MG63 (cell line): ENCODE measurements around the gene SCUBE1. TPM values are rescaled to one million over a fixed set of nuclear protein-coding genes. Genes with fewer than 3 reads are reported as not detected.
A peak's percentile ranks its signal among the peaks of the same experiment; 100 is the strongest.
"Not testable (repeated sequence)": the region's sequence is repeated elsewhere in the genome, so short reads cannot be mapped to it uniquely, and the experiment has no call there.

Experiments used
- DNase-seq: peaks from one replicate; pipeline ENCODE4 v3.0.0-alpha.2; 2020
- H3K27me3 ChIP-seq: fragments of 250-450 bp; sonication (Bioruptor Pico); 2 replicates; pipeline ENCODE4 v1.5.1; 2020; ENCODE audit warnings: mild to moderate bottlenecking, moderate library complexity
- H3K36me3 ChIP-seq: fragments of 250-450 bp; sonication (Bioruptor Pico); 2 replicates; pipeline ENCODE4 v1.5.1; 2020; ENCODE audit warnings: mild to moderate bottlenecking, moderate library complexity
- H3K4me3 ChIP-seq: fragments of 250-450 bp; sonication (Bioruptor Pico); 2 replicates; pipeline ENCODE4 v1.5.1; 2020; ENCODE audit warnings: mild to moderate bottlenecking, moderate library complexity
- H3K9me3 ChIP-seq: fragments of 250-450 bp; sonication (Bioruptor Pico); 2 replicates; pipeline ENCODE4 v1.5.1; 2020; ENCODE audit warnings: mild to moderate bottlenecking, moderate library complexity
- total RNA-seq: library from RNA; depleted of rRNA; stranded (reverse); fragments of >200 nt; shearing (Covaris generic); gene quantifications from 2 replicates; pipeline ENCODE4 v1.2.3, GENCODE V29; 2014; ENCODE audit warnings: low replicate concordance

SCUBE1 gene
- total RNA-seq, 1 experiment from 2014 or later = 0.16 TPM

DNA sequence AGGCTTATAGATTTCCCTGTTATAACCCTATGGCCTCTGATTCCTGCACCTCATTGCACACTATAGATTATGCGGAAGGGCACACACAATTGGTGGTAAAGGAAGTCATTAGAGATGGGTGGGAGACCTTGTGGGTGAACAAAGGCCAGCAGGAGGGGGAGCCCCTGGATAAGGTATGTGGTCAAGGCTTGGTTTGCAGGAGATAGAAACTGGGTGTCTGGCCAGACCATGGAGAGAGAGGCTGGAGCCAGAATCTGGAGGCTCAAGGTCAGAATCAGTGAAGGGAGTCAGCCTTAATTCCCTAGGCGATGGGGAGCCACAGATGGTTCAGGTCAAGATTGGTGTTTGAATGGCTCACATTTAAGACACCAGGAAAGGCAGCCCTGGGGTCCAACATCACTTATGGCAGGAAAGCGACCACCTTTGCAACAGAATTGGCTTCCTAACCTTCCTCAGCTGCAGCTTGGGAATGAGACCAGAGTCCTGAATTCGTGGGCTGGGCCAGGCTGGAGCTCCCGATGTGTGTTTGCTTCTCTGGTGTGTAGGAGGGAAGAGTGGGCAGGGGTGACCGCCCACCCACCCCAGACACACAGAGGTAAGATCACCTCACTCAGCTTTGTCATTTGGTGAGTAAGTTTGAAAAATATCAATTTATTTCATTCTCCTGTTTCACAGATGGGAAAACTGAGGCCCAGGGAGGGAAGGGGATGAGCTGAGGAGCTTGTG lies 22.7 kb upstream of the SCUBE1 start:
- peaks cover 6% of the 10 kb centered on the region for H3K27me3 ChIP-seq
- H3K4me3 ChIP-seq = no peak overlapping the region
- DNase-seq = no peak
- H3K36me3 ChIP-seq = no peaks in the 10 kb centered on the region
- H3K9me3 ChIP-seq = no peaks in the 10 kb centered on the region

DNA sequence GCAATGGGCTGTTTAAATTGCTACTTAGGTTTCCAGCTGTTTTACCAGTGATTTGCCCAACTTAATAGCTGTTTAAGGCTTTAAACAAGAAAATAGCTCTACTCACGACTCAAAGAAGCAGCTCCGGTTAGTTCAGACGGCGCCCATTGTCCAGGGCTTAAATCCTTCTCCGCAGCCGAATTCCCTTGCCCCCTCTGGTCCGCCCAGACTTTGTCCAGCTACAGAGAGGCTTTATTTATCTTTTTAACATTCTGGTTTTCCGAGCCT lies 20.9 kb upstream of the SCUBE1 start:
- no peak for DNase-seq
- H3K27me3 ChIP-seq = peaks cover 6% of the 10 kb centered on the region
- H3K9me3 ChIP-seq = no peaks in the 10 kb centered on the region
- no peaks in the 10 kb centered on the region for H3K36me3 ChIP-seq
- H3K4me3 ChIP-seq = no peak overlapping the region

DNA sequence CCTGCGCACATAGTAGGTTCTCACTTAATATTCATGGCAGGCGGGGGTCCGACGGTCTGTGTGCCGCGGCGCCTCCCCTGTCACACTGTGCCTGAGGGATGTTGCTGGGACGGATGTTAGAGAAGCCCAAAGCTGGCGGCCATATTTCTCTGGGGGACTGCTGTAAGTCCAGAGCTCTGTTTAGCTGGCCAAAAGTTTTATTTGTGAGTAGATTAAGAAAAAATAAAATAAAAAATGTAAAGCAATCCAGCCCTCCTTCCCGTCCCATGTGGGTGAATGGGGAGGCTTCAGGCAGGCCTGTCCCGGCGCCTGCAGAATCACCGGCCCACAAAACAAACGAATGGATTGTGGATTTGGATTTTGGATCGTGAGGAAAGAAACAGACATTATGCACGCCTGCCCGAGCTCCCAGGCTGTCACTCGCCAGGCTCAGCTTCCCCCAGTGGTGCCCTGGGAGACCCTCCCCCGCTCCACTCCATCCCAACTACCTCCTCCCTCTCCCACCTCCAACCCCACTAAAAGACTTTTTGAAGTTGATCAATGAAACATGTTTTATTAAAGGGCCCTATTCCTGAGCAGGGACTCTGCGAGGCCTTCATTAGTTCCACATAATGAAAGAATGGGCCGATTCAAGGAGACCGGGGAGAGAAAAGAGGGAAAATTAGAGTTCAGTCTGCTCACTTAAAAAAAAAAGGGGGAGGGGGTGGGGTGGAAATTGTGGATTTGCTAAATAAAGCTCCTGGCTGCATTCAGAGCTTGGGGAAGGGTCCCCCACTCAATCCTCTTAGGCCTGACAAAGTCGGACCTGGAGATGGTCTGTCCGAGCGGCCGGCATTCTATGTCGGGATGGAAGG lies 20.4 kb upstream of the SCUBE1 start:
- no peaks in the 10 kb centered on the region for H3K9me3 ChIP-seq
- no peaks in the 10 kb centered on the region for H3K36me3 ChIP-seq
- peaks cover 6% of the 10 kb centered on the region for H3K27me3 ChIP-seq
- no peak for DNase-seq
- no peak overlapping the region for H3K4me3 ChIP-seq

DNA sequence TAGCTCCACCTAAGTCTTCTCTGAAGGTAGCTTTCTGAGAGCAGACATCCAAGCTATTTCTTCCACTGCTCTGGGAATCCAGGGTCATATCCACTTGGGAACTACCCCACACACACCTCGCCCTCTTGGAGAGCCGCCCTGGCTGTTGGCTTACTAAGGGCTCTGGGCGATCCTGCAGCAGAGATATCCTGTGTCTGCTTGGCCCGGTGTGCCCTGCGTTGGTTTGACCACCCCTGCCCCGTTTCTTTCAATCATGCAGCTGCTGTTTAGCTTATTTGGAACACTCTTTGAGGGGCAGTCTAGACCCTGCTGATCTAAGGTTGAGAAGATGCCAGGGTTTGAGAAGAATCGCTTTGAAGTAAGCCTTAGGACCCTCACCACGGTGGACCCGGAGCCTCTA lies 17.4 kb upstream of the SCUBE1 start:
- Histone ChIP-seq H3K9me3 (no peaks in the 10 kb centered on the region), H3K4me3 (no peak overlapping the region), H3K27me3 (no peaks in the 10 kb centered on the region), H3K36me3 (no peaks in the 10 kb centered on the region)
- DNase-seq = no peak

DNA sequence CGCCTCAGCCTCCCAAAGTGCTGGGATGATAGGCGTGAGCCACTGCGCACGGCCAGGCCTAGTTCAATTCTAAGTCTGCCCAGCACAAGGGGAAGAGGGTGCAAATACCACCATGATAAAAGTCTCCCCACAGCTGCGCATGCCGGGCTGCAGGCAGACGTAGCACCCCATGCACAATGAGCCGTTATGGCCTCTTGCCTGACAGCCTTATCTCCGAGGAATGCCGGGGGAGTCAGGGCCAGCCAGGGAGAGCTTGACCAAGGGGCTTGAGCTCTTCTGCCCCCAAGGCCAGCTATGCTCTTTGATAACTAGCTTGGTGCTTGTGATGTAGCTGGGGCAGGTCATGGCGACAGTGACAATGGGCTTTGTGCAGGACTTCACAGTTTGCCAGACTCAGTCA lies 13.7 kb upstream of the SCUBE1 start:
- Histone ChIP-seq H3K9me3 (no peaks in the 10 kb centered on the region), H3K27me3 (no peaks in the 10 kb centered on the region), H3K4me3 (no peak overlapping the region), H3K36me3 (no peaks in the 10 kb centered on the region)
- DNase-seq = no peak

DNA sequence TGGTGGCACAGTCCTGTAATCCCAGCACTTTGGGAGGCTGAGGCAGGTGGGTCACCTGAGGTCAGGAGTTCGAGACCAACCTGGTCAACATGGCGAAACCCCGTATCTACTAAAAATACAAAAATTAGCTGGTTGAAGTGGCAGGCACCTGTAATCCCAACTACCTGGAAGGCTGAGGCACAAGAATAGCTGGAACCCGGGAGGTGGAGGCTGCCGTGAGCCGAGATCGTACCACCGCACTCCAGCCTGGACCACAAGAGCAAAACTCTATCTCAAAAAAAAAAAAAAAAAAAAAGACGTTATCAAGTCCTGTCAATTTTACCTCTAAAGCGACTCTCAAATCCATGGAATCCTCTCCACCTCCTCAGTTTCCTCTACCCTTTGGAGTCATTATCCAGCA lies 12.5 kb upstream of the SCUBE1 start:
- not testable (repeated sequence) for DNase-seq, H3K4me3 ChIP-seq, H3K27me3 ChIP-seq, H3K9me3 ChIP-seq, H3K36me3 ChIP-seq

DNA sequence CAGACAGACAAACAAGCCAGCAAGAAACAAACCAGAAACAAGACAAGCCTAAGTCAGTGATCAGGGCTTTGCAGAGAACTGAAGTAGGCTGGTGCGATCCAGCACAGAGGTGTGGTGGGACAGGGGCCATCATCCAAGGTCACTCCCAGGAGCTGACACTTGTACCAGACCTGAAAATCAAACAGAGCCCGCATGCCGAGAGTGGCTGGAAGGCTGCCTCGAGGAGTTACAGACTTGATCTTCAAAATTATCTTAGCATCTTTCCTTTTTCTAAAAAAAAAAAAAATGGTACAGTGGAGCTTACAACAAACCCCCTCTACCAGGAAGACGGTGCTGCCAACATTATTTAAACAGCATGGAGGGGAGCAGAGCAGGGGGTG lies 8.8 kb upstream of the SCUBE1 start:
- Histone ChIP-seq H3K36me3 (no peaks in the 10 kb centered on the region), H3K9me3 (no peaks in the 10 kb centered on the region), H3K4me3 (no peak overlapping the region), H3K27me3 (no peaks in the 10 kb centered on the region)
- no peak for DNase-seq

DNA sequence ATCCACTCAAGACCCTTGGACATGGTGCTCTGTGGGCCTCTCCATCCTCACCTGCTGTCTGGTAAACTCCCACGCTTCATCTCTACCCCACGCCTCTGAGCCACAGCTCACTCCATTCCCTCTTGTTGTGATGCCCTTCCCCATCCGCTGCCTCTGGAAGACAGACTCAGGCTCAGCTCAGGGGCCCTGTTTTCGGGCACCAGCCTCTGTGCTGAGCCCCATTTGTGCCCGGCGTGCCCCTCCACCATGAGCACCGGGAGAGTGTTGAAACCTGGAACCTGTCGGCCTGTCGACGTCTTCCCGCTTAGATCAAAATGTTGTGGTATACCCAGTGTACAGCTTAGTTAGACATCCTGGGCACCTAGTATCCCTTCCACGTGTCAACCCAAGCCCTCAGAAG lies 6.5 kb upstream of the SCUBE1 start:
- H3K9me3 ChIP-seq = no peaks in the 10 kb centered on the region
- H3K27me3 ChIP-seq = no peaks in the 10 kb centered on the region
- no peaks in the 10 kb centered on the region for H3K36me3 ChIP-seq
- H3K4me3 ChIP-seq = no peak overlapping the region
- DNase-seq = no peak

DNA sequence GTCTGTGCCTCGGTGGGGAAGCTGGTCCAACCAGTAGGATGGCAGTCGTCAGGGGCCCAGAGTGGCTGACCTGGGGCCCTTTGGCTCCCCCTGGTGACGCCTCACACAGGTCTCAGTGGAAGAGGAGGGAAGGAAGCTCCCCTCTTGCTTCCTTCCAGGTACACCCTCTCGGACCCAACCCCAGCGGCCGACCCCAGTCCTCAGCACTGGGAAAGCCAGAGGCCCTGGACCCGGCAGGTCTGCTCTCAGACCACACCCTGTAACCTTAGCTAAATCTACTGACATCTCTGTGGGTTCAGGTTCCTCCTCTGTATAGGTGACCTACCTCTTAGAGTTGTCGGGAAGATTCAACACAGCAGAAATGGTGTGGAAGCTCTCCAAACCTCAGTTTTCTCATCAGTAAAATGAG lies 3.4 kb upstream of the SCUBE1 start:
- DNase-seq = peak; percentile 47
- Histone ChIP-seq H3K27me3 (peaks cover 4% of the 10 kb centered on the region; the same call in 1 of the 2 replicates), H3K36me3 (no peaks in the 10 kb centered on the region), H3K9me3 (no peaks in the 10 kb centered on the region), H3K4me3 (no peak overlapping the region)

DNA sequence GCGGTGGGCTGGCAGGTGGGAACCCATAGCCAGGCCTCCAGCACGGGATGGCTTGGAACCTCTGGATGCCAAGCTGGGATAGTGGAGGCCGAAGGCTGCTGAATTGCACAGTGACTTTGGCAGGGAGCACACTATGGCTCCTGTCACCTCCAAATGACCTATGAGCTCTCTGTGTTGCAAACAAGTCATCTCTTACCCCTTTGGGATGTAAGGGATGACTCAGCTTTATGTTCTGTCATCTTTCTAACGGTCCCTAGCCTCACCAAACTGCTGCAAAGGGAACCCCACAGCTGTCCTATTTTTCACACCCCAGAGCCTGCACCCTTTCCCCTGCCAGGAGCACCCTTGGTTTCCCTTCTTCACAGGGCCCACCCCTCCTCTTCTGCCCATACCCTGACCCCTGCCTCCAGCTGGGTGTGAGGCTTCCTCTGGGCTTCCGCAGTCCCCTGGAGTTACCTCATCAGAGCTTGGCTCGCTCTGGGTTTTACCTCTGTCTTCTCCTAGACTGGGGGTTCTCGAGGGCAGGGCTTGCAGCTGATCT lies 2.7 kb upstream of the SCUBE1 start:
- Histone ChIP-seq H3K9me3 (no peaks in the 10 kb centered on the region), H3K36me3 (no peaks in the 10 kb centered on the region), H3K27me3 (peaks cover 4% of the 10 kb centered on the region; the same call in 1 of the 2 replicates), H3K4me3 (no peak overlapping the region)
- no peak for DNase-seq

DNA sequence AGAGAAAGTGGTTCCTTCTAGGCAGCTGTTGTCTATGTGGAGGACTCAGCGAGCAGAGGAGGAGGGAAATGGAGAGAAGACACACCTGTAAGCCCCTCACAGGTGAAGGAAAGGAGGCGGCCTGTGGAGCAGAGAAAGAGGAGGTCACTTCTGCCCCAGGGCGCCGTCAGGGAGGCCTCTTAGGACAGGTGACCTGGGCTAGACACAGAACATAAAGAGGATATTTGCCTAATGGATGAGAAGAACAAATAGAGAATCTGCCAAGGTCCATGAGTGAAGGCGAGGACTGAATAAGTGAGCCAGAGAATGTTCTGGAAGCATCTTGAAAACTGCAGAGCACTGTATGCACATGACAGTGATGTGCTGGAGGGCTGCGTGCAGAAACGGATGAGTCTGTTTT lies 2.2 kb upstream of the SCUBE1 start:
- Histone ChIP-seq H3K9me3 (no peaks in the 10 kb centered on the region), H3K36me3 (no peaks in the 10 kb centered on the region), H3K4me3 (no peak overlapping the region), H3K27me3 (peaks cover 4% of the 10 kb centered on the region; the same call in 1 of the 2 replicates)
- no peak for DNase-seq

DNA sequence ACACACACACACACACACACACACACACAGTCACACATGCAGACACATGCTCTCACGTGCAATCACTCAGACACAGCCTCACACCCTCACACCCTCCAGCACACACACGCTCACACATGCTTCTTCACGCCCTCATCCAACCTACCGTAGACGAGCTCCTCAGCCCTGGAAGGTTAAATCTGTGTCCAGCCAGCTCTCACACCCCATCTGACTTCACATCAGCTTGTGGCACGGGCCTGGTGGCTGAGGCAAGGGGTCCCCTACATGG lies 1.3 kb upstream of the SCUBE1 start:
- Histone ChIP-seq H3K36me3 (no peaks in the 10 kb centered on the region), H3K9me3 (no peaks in the 10 kb centered on the region), H3K4me3 (no peak overlapping the region), H3K27me3 (peaks cover 4% of the 10 kb centered on the region; the same call in 1 of the 2 replicates)
- no peak for DNase-seq

DNA sequence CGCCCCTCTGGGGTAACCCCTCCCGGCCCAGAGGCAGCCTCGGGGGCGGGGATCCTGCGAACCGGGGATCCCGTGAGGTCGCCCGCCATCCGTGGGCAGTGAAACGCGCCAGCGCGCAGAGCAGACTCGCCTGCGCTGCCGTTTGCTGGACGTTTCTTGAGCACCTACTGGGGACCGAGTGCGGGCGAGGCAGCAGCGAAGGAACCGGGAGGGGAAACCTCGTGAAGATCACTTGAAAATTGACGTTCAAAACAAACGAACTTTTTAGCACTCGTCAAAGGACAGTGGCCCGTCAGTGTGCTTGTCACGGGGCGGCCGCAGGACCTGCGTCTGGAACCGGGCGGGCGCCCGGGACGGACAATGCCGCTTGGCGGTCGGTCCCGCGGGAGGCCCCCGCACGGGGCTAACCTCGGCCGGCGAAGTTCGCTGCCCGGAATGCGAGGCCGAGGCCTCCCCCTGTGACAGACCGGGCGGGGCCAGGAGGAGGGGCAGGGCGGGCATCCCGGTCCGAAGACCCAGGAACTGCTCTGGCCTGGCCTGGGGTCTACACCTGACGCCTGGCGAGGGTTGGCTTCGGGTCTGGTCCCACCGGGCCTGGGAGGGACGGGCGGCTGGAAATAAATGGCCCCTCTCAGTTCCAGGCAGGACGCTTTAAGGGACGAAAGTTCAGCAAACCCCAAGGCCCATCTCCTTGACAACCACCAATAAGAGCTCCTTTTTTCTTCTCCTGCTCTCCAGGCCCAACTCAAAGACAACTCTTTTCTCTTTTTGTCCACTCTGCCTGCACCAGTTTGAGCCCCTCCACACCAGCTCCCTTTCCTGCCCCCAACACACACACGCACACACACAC lies 723 bp upstream of the SCUBE1 start:
- H3K4me3 ChIP-seq = no peak overlapping the region
- no peak for DNase-seq
- H3K27me3 ChIP-seq = peaks cover 4% of the 10 kb centered on the region; the same call in 1 of the 2 replicates
- no peaks in the 10 kb centered on the region for H3K9me3 ChIP-seq
- no peaks in the 10 kb centered on the region for H3K36me3 ChIP-seq

DNA sequence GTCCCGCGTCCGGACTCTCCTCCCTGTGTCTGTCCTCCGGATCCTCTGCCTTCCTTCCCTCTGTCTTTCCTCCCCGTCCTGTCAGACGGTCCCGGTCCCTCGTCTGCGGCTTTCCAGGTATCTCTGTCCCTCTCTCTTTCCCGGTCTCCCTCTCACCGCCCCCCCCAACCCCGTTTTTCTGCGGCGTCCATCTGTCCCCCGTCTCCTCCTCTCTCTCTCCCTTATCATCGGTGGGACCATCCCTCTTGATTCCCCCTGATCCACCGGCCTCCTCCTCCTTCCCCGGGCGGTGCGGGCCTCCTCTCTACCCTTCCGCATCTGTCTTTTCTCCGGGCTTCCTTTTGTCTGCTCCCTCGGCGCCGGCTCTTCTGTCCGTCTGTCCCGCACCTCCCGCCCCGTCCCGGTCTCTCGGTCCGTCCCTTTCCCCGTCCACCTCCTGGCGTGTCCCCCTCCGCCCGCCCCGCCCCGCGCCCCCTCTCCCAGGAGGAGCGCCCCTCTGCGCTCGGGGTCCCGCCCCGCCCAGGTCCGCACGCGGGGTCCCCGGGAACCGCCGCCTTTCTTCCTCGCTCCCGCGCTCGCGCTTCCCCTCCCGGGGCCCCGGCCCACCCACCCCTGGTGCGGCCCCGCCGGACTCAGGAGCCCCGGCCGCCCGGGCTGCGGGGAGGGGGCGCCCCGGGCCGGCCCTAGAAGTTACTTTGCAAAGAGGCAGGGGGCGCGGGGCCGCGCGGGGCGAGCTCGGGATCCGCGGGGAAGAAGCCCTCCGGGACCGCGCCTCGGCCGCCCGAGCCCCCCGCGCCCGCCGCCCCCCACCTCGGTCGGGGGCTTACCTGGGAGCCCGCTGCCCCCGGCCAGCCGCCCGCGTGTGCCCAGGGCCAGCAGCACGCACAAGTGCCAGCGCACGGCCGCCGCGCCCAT lies 568 bp downstream of the SCUBE1 start:
- H3K27me3 ChIP-seq = peaks cover 4% of the 10 kb centered on the region; the same call in 1 of the 2 replicates
- no peaks in the 10 kb centered on the region for H3K9me3 ChIP-seq
- DNase-seq = no peak
- no peaks in the 10 kb centered on the region for H3K36me3 ChIP-seq
- no peak overlapping the region for H3K4me3 ChIP-seq

DNA sequence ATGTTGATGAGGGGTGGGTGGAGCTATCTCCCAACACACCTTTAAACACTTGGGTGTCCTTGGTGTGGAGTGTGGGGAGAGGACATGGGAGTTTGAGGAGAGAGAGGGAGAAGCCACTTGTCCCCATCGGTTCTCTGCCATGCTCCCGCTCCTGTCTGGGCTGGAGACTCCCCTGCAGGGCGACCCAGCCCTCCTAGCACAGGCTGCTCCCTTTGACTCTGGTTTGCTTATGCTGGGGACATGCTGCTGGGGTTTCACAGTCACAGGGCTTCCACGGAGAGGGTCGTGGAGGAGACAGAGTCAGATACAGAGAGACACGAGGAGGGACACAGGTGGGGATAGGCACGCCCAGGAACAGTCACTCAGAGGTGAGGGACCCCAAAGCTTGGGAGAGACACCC lies 1.6 kb downstream of the SCUBE1 start:
- H3K36me3 ChIP-seq = no peaks in the 10 kb centered on the region
- no peak overlapping the region for H3K4me3 ChIP-seq
- H3K9me3 ChIP-seq = no peaks in the 10 kb centered on the region
- H3K27me3 ChIP-seq = peaks cover 4% of the 10 kb centered on the region; the same call in 1 of the 2 replicates
- no peak for DNase-seq

DNA sequence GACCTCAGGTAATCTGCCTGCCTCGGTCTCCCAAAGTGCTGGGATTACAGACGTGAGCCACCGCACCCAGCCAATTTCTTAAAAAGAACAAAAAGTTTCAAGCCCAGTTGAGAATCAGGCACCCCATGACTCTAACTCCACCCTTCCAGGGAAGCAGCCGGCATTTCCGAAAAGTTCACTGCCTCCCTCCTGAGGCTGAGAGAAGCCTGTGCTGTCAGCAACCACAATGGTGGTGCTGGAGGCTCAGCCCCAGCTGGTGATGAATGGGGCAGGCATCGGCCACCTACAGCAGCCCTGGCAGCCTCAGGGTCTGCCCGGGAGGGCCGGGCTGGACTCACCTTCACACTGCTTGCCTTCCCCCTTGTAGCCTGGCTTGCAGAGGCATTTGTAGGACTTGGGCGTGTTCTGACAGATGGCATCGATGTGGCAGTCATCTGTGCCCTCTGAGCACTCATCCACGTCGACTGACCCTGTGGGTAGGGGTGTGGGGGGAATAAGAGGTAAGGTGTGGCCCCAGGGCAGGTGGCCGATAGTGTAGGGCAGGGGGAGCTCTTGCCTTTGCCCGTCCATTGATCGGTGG lies 4.3 kb downstream of the SCUBE1 start:
- DNase-seq = no peak
- Histone ChIP-seq H3K36me3 (no peaks in the 10 kb centered on the region), H3K27me3 (peaks cover 4% of the 10 kb centered on the region; the same call in 1 of the 2 replicates)

More for the DNA sequence above, 4.3 kb downstream of the SCUBE1 start:
- Histone ChIP-seq H3K4me3 (no peak overlapping the region), H3K9me3 (no peaks in the 10 kb centered on the region)
